GM19238 (cell line): ENCODE data around the gene ATP8B3.

Experiments used
- DNase-seq: peaks from one replicate; pipeline ENCODE4 v3.0.0; 2011; ENCODE audit warnings: low spot score; ENCODE audit not compliant: insufficient read length

ATP8B3 gene, protein sequence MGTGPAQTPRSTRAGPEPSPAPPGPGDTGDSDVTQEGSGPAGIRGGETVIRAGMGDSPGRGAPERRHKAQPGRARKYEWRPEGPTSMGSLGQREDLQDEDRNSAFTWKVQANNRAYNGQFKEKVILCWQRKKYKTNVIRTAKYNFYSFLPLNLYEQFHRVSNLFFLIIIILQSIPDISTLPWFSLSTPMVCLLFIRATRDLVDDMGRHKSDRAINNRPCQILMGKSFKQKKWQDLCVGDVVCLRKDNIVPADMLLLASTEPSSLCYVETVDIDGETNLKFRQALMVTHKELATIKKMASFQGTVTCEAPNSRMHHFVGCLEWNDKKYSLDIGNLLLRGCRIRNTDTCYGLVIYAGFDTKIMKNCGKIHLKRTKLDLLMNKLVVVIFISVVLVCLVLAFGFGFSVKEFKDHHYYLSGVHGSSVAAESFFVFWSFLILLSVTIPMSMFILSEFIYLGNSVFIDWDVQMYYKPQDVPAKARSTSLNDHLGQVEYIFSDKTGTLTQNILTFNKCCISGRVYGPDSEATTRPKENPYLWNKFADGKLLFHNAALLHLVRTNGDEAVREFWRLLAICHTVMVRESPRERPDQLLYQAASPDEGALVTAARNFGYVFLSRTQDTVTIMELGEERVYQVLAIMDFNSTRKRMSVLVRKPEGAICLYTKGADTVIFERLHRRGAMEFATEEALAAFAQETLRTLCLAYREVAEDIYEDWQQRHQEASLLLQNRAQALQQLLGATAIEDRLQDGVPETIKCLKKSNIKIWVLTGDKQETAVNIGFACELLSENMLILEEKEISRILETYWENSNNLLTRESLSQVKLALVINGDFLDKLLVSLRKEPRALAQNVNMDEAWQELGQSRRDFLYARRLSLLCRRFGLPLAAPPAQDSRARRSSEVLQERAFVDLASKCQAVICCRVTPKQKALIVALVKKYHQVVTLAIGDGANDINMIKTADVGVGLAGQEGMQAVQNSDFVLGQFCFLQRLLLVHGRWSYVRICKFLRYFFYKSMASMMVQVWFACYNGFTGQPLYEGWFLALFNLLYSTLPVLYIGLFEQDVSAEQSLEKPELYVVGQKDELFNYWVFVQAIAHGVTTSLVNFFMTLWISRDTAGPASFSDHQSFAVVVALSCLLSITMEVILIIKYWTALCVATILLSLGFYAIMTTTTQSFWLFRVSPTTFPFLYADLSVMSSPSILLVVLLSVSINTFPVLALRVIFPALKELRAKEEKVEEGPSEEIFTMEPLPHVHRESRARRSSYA (N-terminal part only)

DNA sequence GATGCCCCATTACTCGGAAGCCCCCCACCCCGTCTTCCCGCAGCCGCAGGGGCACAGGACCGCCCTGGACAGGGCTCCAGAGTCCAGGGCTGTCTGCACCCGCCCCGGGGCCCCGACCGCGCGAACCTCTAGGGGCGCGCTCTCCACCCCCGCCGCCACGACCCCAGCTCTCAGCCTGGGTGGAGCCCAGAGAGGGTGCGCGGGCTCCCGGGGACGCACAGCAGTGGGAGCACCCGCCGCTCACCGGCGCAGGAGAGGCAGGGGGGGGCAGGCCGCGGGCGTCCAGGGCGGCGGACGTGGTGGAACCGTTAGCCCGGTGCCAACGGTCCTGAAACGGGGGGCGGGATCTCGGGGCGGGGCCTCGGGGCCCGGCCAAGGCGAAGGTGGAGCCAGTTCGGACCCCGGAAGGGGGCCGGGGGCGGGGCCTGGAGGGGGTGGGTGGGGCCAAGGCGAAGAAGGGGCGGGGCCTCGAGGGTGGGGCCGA lies at the start of gene ATP8B3:
Gene ATP8B3, minus strand, starts transcription at position 335 of the 484 bp plus-strand sequence. CDS start 540 bp downstream, outside the sequence.
- DNase-seq, result peak; percentile 99

DNA sequence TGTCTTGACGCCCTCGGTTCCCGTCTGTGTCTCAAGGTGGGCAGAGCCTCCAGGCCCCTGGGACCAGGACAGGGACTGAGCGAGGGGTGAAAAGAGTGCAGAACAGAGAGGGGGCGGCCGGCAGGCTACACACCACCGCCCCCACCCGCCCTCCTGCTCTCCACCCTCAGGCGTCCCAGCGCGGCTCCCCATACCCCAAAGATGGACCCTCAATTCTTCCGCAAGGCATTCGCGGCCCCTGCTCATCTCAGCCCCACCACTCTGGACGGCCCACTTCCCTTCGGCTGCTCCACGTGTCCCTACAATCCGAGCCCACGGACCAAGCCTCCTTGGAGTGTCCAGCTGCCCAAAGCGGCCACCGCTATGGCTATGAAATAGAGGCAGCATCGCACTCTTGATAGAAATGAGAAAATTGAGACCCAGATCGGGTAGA lies 49.5 kb upstream of the ATP8B3 start:
- no peak for DNase-seq

DNA sequence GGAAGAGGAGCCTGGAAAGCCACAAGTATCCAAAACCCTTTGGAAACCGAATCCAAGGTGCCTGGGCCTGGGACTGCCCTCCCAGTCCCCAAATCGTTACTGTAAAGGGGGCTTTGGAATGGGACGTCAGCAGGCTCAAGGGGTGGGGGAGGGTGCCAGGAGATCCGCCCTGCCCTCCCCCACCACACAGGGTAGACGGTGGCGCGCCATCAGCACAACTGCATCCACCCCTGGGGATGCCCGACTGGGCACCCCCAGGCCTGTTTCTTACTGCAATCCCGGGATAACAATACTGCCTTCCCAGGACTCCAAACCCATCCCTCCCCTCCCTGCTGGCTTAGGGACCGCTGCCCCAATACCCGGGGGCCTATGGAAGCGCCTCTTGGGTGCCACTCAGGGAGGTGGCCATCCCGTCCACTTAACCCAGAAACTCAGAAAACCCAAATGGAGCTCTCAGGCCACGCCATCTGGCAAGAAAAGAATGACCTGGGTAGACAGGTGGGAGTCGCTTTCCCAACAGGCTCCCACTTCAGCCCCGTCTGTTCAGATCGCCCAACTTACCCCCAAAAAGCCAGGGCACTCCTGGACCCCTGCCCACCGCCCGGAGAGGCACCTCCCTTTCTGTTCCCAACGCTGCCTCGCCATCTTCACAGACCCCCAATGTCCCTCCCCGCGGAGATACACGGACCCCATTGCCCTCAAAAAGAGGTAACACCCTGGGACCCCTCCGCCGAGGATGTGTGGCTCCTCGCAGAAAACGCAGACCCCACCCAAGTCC lies 48.9 kb upstream of the ATP8B3 start:
- no peak for DNase-seq

- DNase-seq, result no peak
Observed at GRCh38 chr19:1860042-1860775, 48.1 kb upstream of the ATP8B3 start.

GRCh38 chr19:1859331-1859781 lies 47.3 kb upstream of the ATP8B3 start:
- DNase-seq, result no peak

DNA sequence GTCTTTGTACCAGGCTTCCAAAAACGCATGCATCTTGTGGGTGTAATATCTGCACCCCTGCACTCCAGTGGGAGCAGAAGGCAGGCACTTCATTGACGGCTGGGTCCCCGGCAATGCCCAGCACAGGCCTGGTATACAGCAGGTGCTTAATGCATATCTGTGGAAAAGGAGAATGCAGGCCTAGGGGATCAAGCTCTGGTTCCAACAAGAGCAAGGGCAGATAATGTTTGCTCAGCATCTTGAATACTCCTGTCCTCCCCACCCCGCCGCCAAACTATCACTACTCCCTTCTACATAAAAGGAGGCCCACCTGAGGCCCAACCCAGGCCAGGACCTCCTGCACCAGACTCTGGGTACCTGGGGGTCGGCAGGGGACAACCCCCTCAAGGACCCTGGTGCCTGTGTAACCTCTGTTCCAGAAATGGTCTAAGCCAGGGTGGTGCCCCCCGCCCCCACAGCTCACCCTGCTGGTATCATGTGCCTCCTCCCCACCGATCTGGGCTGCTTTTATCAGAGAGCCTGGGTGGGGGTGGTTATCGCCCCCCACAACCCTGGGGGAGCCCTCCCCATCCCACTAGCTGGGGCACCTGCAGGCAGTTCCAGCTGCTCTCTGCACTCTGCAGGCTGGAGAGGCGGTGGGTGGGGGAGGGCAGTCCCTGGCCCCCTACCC lies 46.5 kb upstream of the ATP8B3 start:
- DNase-seq, result no peak

- DNase-seq, result no peak
Observed at GRCh38 chr19:1857648-1858326, 45.7 kb upstream of the ATP8B3 start.

DNA sequence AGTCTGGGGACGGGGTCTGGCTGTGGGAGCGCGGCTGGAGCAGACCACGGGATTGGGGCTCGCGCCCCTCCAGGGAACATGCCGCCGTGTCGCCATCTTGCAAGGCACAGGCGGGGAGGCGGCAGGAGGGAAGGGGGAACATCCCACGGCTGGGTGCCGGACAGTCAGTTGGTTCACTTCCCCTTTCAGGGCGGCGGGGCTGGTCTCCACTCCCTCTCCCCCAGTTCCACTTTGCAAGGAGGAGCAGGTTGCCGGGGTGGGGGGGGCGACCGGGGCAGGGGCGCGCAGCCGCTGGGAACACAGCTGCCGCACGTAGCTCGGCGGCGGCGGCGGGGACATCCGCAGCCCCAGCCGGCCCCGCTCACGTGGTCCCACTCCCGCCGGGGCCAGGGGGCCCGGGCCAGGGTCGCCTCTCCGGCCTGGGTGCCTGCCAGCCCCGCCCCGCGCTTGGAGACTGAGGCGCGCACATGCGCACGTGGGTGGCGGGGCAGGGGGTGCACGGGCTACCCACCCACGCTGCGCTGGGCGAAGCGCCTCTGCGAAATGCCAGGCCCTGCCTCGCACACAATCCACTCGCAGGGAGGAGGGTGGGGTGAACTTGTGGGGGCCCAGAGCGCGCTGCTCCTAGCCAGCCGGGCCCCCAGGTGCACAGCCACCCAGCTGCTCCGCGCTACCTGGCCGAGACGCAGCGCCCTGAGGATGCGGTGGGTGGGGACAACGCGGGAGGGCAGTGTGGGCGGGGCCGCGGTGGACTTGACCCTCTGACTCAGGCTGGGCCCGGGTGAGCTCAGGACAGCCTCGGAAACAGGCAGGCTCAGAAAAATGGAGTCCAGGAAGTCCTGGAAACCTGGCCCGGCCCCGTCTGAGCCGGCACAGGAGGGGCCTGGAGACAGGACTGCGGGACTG lies 44.9 kb upstream of the ATP8B3 start:
- peak; percentile 96 for DNase-seq

- DNase-seq, result peak; percentile 30
Observed at GRCh38 chr19:1856345-1856697, 44.2 kb upstream of the ATP8B3 start.

GRCh38 chr19:1855828-1856255 lies 43.8 kb upstream of the ATP8B3 start:
- DNase-seq, result peak; percentile 35

- DNase-seq, result peak; percentile 96
Observed at GRCh38 chr19:1855040-1855827, 43.2 kb upstream of the ATP8B3 start.

- DNase-seq, result no peak
Observed at GRCh38 chr19:1854542-1855039, 42.5 kb upstream of the ATP8B3 start.

GRCh38 chr19:1854039-1854541 lies 42.0 kb upstream of the ATP8B3 start:
- DNase-seq, result no peak

GRCh38 chr19:1853295-1854038 lies 41.4 kb upstream of the ATP8B3 start:
- DNase-seq, result peak; percentile 87

GRCh38 chr19:1852581-1853128 lies 40.6 kb upstream of the ATP8B3 start:
- DNase-seq, result no peak
